IMR-90 (cell line): ENCODE measurements around the gene BSPRY. TPM values are rescaled to one million over a fixed set of nuclear protein-coding genes. Genes with fewer than 3 reads are reported as not detected.

ENCODE experiments used
- ATAC-seq: fragments of 200-7000 bp; cut with Tn5 transposase; 2 replicates; pipeline ENCODE4 v1.9.1; 2020; ENCODE audit warnings: low read depth, mild to moderate bottlenecking, moderate library complexity
- BruUV-seq: library from RNA; stranded (reverse); fragments of 400-500 nt; replicated peaks from 2 replicates; lab custom pipeline; 2021; lab: Mats Ljungman, UMichigan
- CTCF ChIA-PET: fragments of 300-600 bp; formaldehyde crosslinking; extraction: SDS; loops from one replicate; lab custom pipeline; 2021; ENCODE audit warnings: antibody characterized with exemption; lab: Yijun Ruan, JAX
- POLR2A ChIA-PET: fragments of 300-600 bp; sonication (Branson Sonifier 250); formaldehyde crosslinking; loops from one replicate; lab custom pipeline; 2022; ENCODE audit warnings: antibody characterized with exemption; ENCODE audit not compliant: unreplicated experiment; lab: Charles Lee
- DNase-seq: peaks from one replicate; pipeline ENCODE4 v3.0.0; 2013
- H2AFZ ChIP-seq: replicated peaks from 2 replicates; pipeline ENCODE3; 2013; ENCODE audit warnings: low read length, mild to moderate bottlenecking; ENCODE audit not compliant: poor library complexity
- H2AK5ac ChIP-seq: 2 replicates; pipeline ENCODE4 v1.6.1; 2013; ENCODE audit warnings: low read depth, low read length, inconsistent platforms
- H2AK9ac ChIP-seq: replicated peaks from 2 replicates; pipeline ENCODE3; 2013; ENCODE audit warnings: mild to moderate bottlenecking, low read depth, low read length, moderate library complexity; ENCODE audit not compliant: poor library complexity
- H2BK120ac ChIP-seq: 2 replicates; pipeline ENCODE4 v1.6.1; 2013; ENCODE audit warnings: low read depth, low read length, inconsistent platforms
- H2BK15ac ChIP-seq: 3 replicates; pipeline ENCODE4 v1.6.1; 2013; ENCODE audit warnings: low read depth, low read length, inconsistent platforms
- H2BK20ac ChIP-seq: 2 replicates; pipeline ENCODE4 v1.6.1; 2013; ENCODE audit warnings: low read depth, mild to moderate bottlenecking, inconsistent platforms, low read length, moderate library complexity
- H2BK5ac ChIP-seq: 2 replicates; pipeline ENCODE4 v1.6.1; 2013; ENCODE audit warnings: mild to moderate bottlenecking, low read depth, low read length, inconsistent platforms; ENCODE audit not compliant: poor library complexity, severe bottlenecking
- H3K14ac ChIP-seq: replicated peaks from 2 replicates; pipeline ENCODE4 v1.6.1; 2013; ENCODE audit warnings: low read depth, low read length, inconsistent platforms
- H3K18ac ChIP-seq: 2 replicates; pipeline ENCODE4 v1.6.1; 2013; ENCODE audit warnings: low read depth, low read length, control low read depth
- H3K23ac ChIP-seq: 2 replicates; pipeline ENCODE4 v1.6.1; 2013; ENCODE audit warnings: low read depth, low read length, inconsistent platforms
- H3K27ac ChIP-seq: 2 replicates; pipeline ENCODE4 v1.5.1; 2013; ENCODE audit warnings: mild to moderate bottlenecking, control low read depth, low read length; ENCODE audit not compliant: insufficient read depth
- H3K27me3 ChIP-seq: 2 replicates; pipeline ENCODE4 v1.6.1; 2013; ENCODE audit warnings: low read length; ENCODE audit not compliant: control insufficient read depth, insufficient read depth
- H3K36me3 ChIP-seq: 2 replicates; pipeline ENCODE4 v1.6.1; 2013; ENCODE audit warnings: low read length, mixed read lengths; ENCODE audit not compliant: control insufficient read depth, insufficient read depth
- H3K4ac ChIP-seq: 2 replicates; pipeline ENCODE4 v1.6.1; 2013; ENCODE audit warnings: low read depth, low read length, inconsistent platforms
- H3K4me1 ChIP-seq: 2 replicates; pipeline ENCODE4 v1.6.1; 2013; ENCODE audit warnings: low read length, mixed read lengths; ENCODE audit not compliant: control insufficient read depth, insufficient read depth
- H3K4me2 ChIP-seq: 2 replicates; pipeline ENCODE4 v1.6.1; 2013; ENCODE audit warnings: low read depth, mild to moderate bottlenecking, control low read depth, low read length, moderate library complexity
- H3K4me3 ChIP-seq: 2 replicates; pipeline ENCODE4 v1.5.1; 2013; ENCODE audit warnings: low read depth, mild to moderate bottlenecking, control low read depth, low read length, moderate library complexity; ENCODE audit not compliant: insufficient read depth
- H3K56ac ChIP-seq: 2 replicates; pipeline ENCODE4 v1.6.1; 2013; ENCODE audit warnings: low read length, inconsistent platforms; ENCODE audit not compliant: insufficient read depth; ENCODE audit errors: extremely low read depth
- H3K79me1 ChIP-seq, 2 experiments: 2 replicates each; pipeline ENCODE4 v1.6.1; 2013; ENCODE audit warnings: low read length in 2 of 2, inconsistent platforms in 1 of 2, low read depth in 1 of 2
- H3K9ac ChIP-seq: 2 replicates; pipeline ENCODE4 v1.6.1; 2013; ENCODE audit warnings: low read depth, low read length, control low read depth
- H3K9me1 ChIP-seq: 2 replicates; pipeline ENCODE4 v1.6.1; 2013; ENCODE audit warnings: low read length, inconsistent platforms; ENCODE audit not compliant: insufficient read depth
- H3K9me3 ChIP-seq: 2 replicates; pipeline ENCODE4 v1.6.1; 2013; ENCODE audit warnings: low read length; ENCODE audit not compliant: control insufficient read depth, insufficient read depth
- H4K20me1 ChIP-seq: 2 replicates; pipeline ENCODE4 v1.6.1; 2013; ENCODE audit warnings: low read length, inconsistent platforms; ENCODE audit not compliant: insufficient read depth
- H4K5ac ChIP-seq: 2 replicates; pipeline ENCODE4 v1.6.1; 2013; ENCODE audit warnings: mild to moderate bottlenecking, low read depth, low read length, control low read depth
- H4K8ac ChIP-seq, 2 experiments: 2 replicates each; pipeline ENCODE4 v1.6.1; 2013; ENCODE audit warnings: low read depth in 2 of 2, low read length in 2 of 2, control low read depth in 1 of 2, inconsistent platforms in 1 of 2
- H4K91ac ChIP-seq: 2 replicates; pipeline ENCODE4 v1.6.1; 2013; ENCODE audit warnings: low read depth, low read length, inconsistent platforms; ENCODE audit not compliant: insufficient read depth
- CEBPB ChIP-seq: IDR thresholded peaks from 2 replicates; pipeline ENCODE4 v1.6.1; 2012; ENCODE audit warnings: low read depth, low read length, improper control_type of control experiment
- ELK1 ChIP-seq: fragments of 150-350 bp; IDR thresholded peaks from 2 replicates; pipeline ENCODE4 v1.6.1; 2016; ENCODE audit warnings: low read depth, mild to moderate bottlenecking, low read length, moderate library complexity, borderline replicate concordance
- FOS ChIP-seq: fragments of 150-350 bp; IDR thresholded peaks from 2 replicates; pipeline ENCODE4 v1.6.1; 2016; ENCODE audit warnings: low read depth, low read length
- MAFK ChIP-seq: IDR thresholded peaks from 2 replicates; pipeline ENCODE4 v1.6.1; 2012; ENCODE audit warnings: low read depth, low read length, improper control_type of control experiment
- MAZ ChIP-seq: IDR thresholded peaks from 2 replicates; pipeline ENCODE4 v1.6.1; 2012; ENCODE audit warnings: low read depth, mild to moderate bottlenecking, low read length, improper control_type of control experiment, moderate library complexity, borderline replicate concordance
- POLR2A ChIP-seq: IDR thresholded peaks from 2 replicates; pipeline ENCODE4 v1.6.1; 2012; ENCODE audit warnings: mild to moderate bottlenecking, low read depth, low read length
- RAD21 ChIP-seq: IDR thresholded peaks from 2 replicates; pipeline ENCODE4 v1.6.1; 2012; ENCODE audit warnings: low read length, improper control_type of control experiment
- RFX5 ChIP-seq: IDR thresholded peaks from 2 replicates; pipeline ENCODE4 v1.8.0; 2012; ENCODE audit warnings: low read depth, mild to moderate bottlenecking, low read length, moderate library complexity
- USF2 ChIP-seq: fragments of 150-350 bp; IDR thresholded peaks from 2 replicates; pipeline ENCODE4 v1.6.1; 2017; ENCODE audit warnings: mild to moderate bottlenecking, antibody characterized with exemption, low read length, low read depth
- WGBS, 2 experiments: methylation state at CpG; one replicate each; pipeline versions ENCODE4 v1.1.5 to v1.1.7; 2013; ENCODE audit warnings: missing lambda C conversion rate in 2 of 2; ENCODE audit not compliant: insufficient read length in 1 of 2; ENCODE audit errors: extremely low coverage in 2 of 2; 5-methylcytosine and 5-hydroxymethylcytosine counted together
- dilution Hi-C: fragments of 300-500 bp; cut with HindIII; formaldehyde crosslinking; loops from one replicate; pipeline ENCODE4 v1.14.3; 2018; ENCODE audit warnings: low sequenced_read_pairs; ENCODE audit not compliant: unreplicated experiment
- in situ Hi-C: fragments of 300-500 bp; cut with MboI; formaldehyde crosslinking; loops from 3 replicates; pipeline ENCODE4 v1.14.3; 2019; ENCODE audit warnings: low sequenced_read_pairs, inconsistent platforms, mixed read lengths
- intact Hi-C: fragments of 100-400 bp; cut with micrococcal nuclease; formaldehyde crosslinking; loops from 2 replicates; pipeline ENCODE4 v1.10.0; 2022
- polyA plus RNA-seq, 3 experiments: library from polyadenylated mRNA; depleted of rRNA; stranded (reverse); fragments of >200 nt; gene quantifications; 2 replicates each; pipeline ENCODE4 v1.2.3, GENCODE V29; 2012; ENCODE audit warnings: low replicate concordance in 1 of 3
- total RNA-seq: library from RNA; depleted of rRNA; stranded (reverse); fragments of >200 nt; gene quantifications from 2 replicates; pipeline ENCODE4 v1.2.3, GENCODE V29; 2012

BSPRY gene
- total and polyA plus RNA-seq, 2 of the 4 experiments (the other 2 are of a cell fraction) = not detected

- TF ChIP-seq RAD21 (peak; percentile 70), MAFK (no peak), FOS (no peak)
These were observed 51.9 kb downstream of the BSPRY start, which contains the start of gene ALAD (continued) for GRCh38 chr9:113401027-113401792.

GRCh38 chr9:113403646-113404045, 54.3 kb downstream of the BSPRY start:
- H3K36me3 ChIP-seq = peaks cover 1% of the 10 kb centered on the region; the same call in 1 of the 2 replicates
- no peak overlapping the region for H2BK15ac ChIP-seq
- H4K91ac ChIP-seq = no peak overlapping the region
- H2AK5ac ChIP-seq = no peak overlapping the region
- H3K9me3 ChIP-seq = no peaks in the 10 kb centered on the region
- POLR2A ChIA-PET = no interaction called here
- H4K8ac ChIP-seq = no peak overlapping the region
- H3K56ac ChIP-seq = no peak overlapping the region
- no peak overlapping the region for H3K27ac ChIP-seq
- no peak overlapping the region for H2AK9ac ChIP-seq
- WGBS, 2 experiments = no CpG with 5 or more reads among the region's 2 CpGs
- H3K23ac ChIP-seq = no peak overlapping the region
- no peak overlapping the region for H2BK5ac ChIP-seq
- no peak overlapping the region for H3K4me3 ChIP-seq
- intact Hi-C loops (loop anchor here (5.0 kb wide), 1 partner anchor 189 kb away; no protein-coding TSS in a partner anchor), in situ Hi-C loops (no loop called here), dilution Hi-C loops (no loop called here)
- CTCF ChIA-PET = interaction anchor here (0.6 to 1.2 kb wide), 2 partner anchors 255 to 354 kb away, joined by 3 to 4 read pairs; no protein-coding TSS in a partner anchor
- no peaks in the 10 kb centered on the region for H3K27me3 ChIP-seq
- ATAC-seq = no peak
- no peak overlapping the region for H3K9ac ChIP-seq
- no peak overlapping the region for H3K4ac ChIP-seq
- H3K4me2 ChIP-seq = no peak overlapping the region
- peaks cover 8% of the 10 kb centered on the region for H3K4me1 ChIP-seq
- BruUV-seq = no TSS peak
- H2AFZ ChIP-seq = no peak overlapping the region
- H3K14ac ChIP-seq = no peak overlapping the region
- H4K20me1 ChIP-seq = no peaks in the 10 kb centered on the region
- DNase-seq = no peak
- H3K79me1 ChIP-seq = peaks cover 11 to 23% of the 10 kb centered on the region in 2 experiments; a peak in 3 of 4 replicates
- no peak overlapping the region for H4K5ac ChIP-seq
- no peak for TF ChIP-seq POLR2A
- no peak for TF ChIP-seq FOS
- no peak for TF ChIP-seq MAFK
- TF ChIP-seq CEBPB = peak; percentile 67
- no peak for TF ChIP-seq USF2
- TF ChIP-seq MAZ = no peak
- no peak for TF ChIP-seq ELK1
- TF ChIP-seq RFX5 = no peak
- no peak overlapping the region for H3K18ac ChIP-seq
- no peak overlapping the region for H2BK120ac ChIP-seq
- H2BK20ac ChIP-seq = no peak overlapping the region
- H3K9me1 ChIP-seq = peaks cover 2% of the 10 kb centered on the region; the same call in 1 of the 2 replicates
